ENCODE results near the gene LGALS7. TPM values are rescaled to one million over a fixed set of nuclear protein-coding genes. Genes with fewer than 3 reads are reported as not detected.

LGALS7 gene
- total RNA-seq, 1 donor from 2014 or later, result not detected

- Mint-ChIP-seq H3K27ac (peak overlapping the region; percentile 46), H3K9me3 (no peaks in the 10 kb centered on the region), H3K27me3 (no peaks in the 10 kb centered on the region), H3K4me1 (peaks cover 25% of the 10 kb centered on the region), H3K36me3 (ENCODE audit: low read depth) (peaks cover 51% of the 10 kb centered on the region), H3K4me3 (no peak overlapping the region)
- peak; percentile 54 for TF ChIP-seq CTCF (IDR thresholded peaks at IDR 0.05)
- peak; percentile 77 for ATAC-seq (ENCODE audit: low read depth)
- ChIA-PET CTCF (interaction anchor here (0.8 to 1.7 kb wide), 3 partner anchors 157 to 202 kb away, joined by 3 to 7 read pairs (median 4); partner anchors contain the start of genes MRPS12 and SARS2), POLR2A (no interaction called here)
- intact Hi-C loops (cut with micrococcal nuclease), result loop anchor here (1.0 to 10.0 kb wide), 3 partner anchors 157 to 200 kb away; partner anchors contain the start of genes MRPS12 and SARS2
- peak; percentile 79 for DNase-seq
Observed at GRCh38 chr19:38729653-38730469, 43.5 kb downstream of the LGALS7 start.

GRCh38 chr19:38728752-38729541 lies 44.4 kb downstream of the LGALS7 start:
- H3K27ac Mint-ChIP-seq, result no peak overlapping the region
- H3K27me3 Mint-ChIP-seq, result no peaks in the 10 kb centered on the region
- no peak for TF ChIP-seq CTCF (IDR thresholded peaks at IDR 0.05)
- peaks cover 58% of the 10 kb centered on the region for H3K36me3 Mint-ChIP-seq (ENCODE audit: low read depth)
- ATAC-seq (ENCODE audit: low read depth) (no peak), DNase-seq (no peak)
- no peak overlapping the region for H3K4me3 Mint-ChIP-seq
- intact Hi-C loops (cut with micrococcal nuclease), result loop anchor here (1.0 kb wide), 2 partner anchors 158 to 201 kb away; partner anchors contain the start of genes MRPS12 and SARS2
- peaks cover 15% of the 10 kb centered on the region for H3K4me1 Mint-ChIP-seq
- CTCF ChIA-PET, result interaction anchor here (0.9 to 1.7 kb wide), 2 partner anchors 158 to 202 kb away, joined by 3 to 7 read pairs; partner anchors contain the start of genes MRPS12 and SARS2
- H3K9me3 Mint-ChIP-seq, result no peaks in the 10 kb centered on the region
- POLR2A ChIA-PET, result no interaction called here

- ChIA-PET POLR2A (interaction anchor here (0.6 kb wide), 3 partner anchors 62 to 326 kb away, joined by 3 to 4 read pairs (median 3); no protein-coding TSS in a partner anchor), CTCF (interaction anchor here (0.9 kb wide), 1 partner anchor 202 kb away, joined by 3 read pairs; the partner anchor contains the start of genes MRPS12 and SARS2)
- Mint-ChIP-seq H3K36me3 (ENCODE audit: low read depth) (peaks cover 67% of the 10 kb centered on the region), H3K27ac (no peak overlapping the region), H3K9me3 (no peaks in the 10 kb centered on the region), H3K27me3 (no peaks in the 10 kb centered on the region), H3K4me3 (no peak overlapping the region), H3K4me1 (peaks cover 7% of the 10 kb centered on the region)
- DNase-seq (no peak), ATAC-seq (ENCODE audit: low read depth) (no peak)
- no peak for TF ChIP-seq CTCF (IDR thresholded peaks at IDR 0.05)
- intact Hi-C loops (cut with micrococcal nuclease), result no loop called here
Observed at GRCh38 chr19:38727868-38728660, 45.3 kb downstream of the LGALS7 start.

GRCh38 chr19:38727306-38727867 lies 45.9 kb downstream of the LGALS7 start:
- CTCF ChIA-PET, result no interaction called here
- Mint-ChIP-seq H3K4me1 (peaks cover 5% of the 10 kb centered on the region), H3K27ac (no peak overlapping the region), H3K27me3 (no peaks in the 10 kb centered on the region), H3K36me3 (ENCODE audit: low read depth) (peaks cover 67% of the 10 kb centered on the region), H3K9me3 (no peaks in the 10 kb centered on the region), H3K4me3 (no peak overlapping the region)
- intact Hi-C loops (cut with micrococcal nuclease), result no loop called here
- no peak for TF ChIP-seq CTCF (IDR thresholded peaks at IDR 0.05)
- POLR2A ChIA-PET, result no interaction called here
- ATAC-seq (ENCODE audit: low read depth), result no peak
- DNase-seq, result no peak

All from activated B cell treated with CpG ODN at 0.5 μM for 24 hours (primary cell).